ENCODE data around the gene CMTM8.

DNA sequence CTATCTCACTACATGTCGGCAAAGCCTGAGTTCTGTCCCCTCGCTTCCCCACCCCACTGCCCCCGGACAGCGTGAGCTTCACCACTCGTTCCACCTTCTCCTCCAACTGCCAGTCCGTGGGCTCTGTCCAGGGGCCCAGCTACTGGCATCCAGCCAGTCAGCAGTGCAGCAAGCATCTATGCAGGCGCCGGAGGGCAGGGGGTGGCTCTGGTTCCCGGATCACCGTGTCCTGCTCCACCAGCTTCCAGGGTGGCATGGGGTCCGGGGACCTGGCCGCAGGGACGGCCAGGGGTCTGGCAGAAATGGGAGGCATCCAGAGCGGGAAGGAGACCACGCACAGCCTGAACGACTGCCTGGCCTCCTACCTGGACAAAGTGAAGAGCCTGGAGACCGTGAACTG, 20.4 kb downstream of the CMTM8 start:
- TF ChIP-seq, protein P1, sequence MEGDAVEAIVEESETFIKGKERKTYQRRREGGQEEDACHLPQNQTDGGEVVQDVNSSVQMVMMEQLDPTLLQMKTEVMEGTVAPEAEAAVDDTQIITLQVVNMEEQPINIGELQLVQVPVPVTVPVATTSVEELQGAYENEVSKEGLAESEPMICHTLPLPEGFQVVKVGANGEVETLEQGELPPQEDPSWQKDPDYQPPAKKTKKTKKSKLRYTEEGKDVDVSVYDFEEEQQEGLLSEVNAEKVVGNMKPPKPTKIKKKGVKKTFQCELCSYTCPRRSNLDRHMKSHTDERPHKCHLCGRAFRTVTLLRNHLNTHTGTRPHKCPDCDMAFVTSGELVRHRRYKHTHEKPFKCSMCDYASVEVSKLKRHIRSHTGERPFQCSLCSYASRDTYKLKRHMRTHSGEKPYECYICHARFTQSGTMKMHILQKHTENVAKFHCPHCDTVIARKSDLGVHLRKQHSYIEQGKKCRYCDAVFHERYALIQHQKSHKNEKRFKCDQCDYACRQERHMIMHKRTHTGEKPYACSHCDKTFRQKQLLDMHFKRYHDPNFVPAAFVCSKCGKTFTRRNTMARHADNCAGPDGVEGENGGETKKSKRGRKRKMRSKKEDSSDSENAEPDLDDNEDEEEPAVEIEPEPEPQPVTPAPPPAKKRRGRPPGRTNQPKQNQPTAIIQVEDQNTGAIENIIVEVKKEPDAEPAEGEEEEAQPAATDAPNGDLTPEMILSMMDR (IDR thresholded peaks at IDR 0.05 in 4 of 5, conservative IDR thresholded peaks at IDR 0.05 in 1 of 5): no peak
- no peak for TF ChIP-seq POLR2A (IDR thresholded peaks at IDR 0.05)
